Activated CD4-positive, alpha-beta memory T cell treated with anti-CD3 and anti-CD28 coated beads, Interleukin-2, amount 10 ng/mL, durations not matched to agents 7 days and 5 days (primary cell): ENCODE data around the gene WDR83. TPM values are rescaled to one million over a fixed set of nuclear protein-coding genes. Genes with fewer than 3 reads are reported as not detected.
"Not testable (repeated sequence)": the region's sequence is repeated elsewhere in the genome, so short reads cannot be mapped to it uniquely, and the experiment has no call there.

ENCODE experiments used
- CTCF ChIA-PET: fragments of 350-600 bp; sonication (Branson Sonifier 250); formaldehyde crosslinking; loops from one replicate; lab custom pipeline; 2021; ENCODE audit warnings: antibody characterized with exemption, inconsistent platforms; lab: Charles Lee
- POLR2A ChIA-PET: fragments of 350-600 bp; sonication (Branson Sonifier 250); formaldehyde crosslinking; loops from one replicate; lab custom pipeline; 2021; ENCODE audit warnings: antibody characterized with exemption; lab: Charles Lee
- DNase-seq: peaks from one replicate; pipeline ENCODE4 v3.0.0-alpha.2; 2020
- H3K27ac Mint-ChIP-seq: one replicate; pipeline ENCODE4 v1.8.0; 2021; ENCODE audit warnings: mild to moderate bottlenecking, mixed read lengths
- H3K27me3 Mint-ChIP-seq: one replicate; pipeline ENCODE4 v1.8.0; 2021; ENCODE audit warnings: mixed read lengths
- H3K36me3 Mint-ChIP-seq: one replicate; pipeline ENCODE4 v1.8.0; 2021; ENCODE audit warnings: low read depth, mixed read lengths
- H3K4me1 Mint-ChIP-seq: one replicate; pipeline ENCODE4 v1.8.0; 2021; ENCODE audit warnings: mixed read lengths
- H3K4me3 Mint-ChIP-seq: one replicate; pipeline ENCODE4 v1.8.0; 2021; ENCODE audit warnings: mild to moderate bottlenecking, mixed read lengths
- H3K9me3 Mint-ChIP-seq: one replicate; pipeline ENCODE4 v1.8.0; 2021; ENCODE audit warnings: mixed read lengths
- total RNA-seq, 2 experiments: library from RNA; stranded (reverse); gene quantifications; one replicate each; pipeline ENCODE4 v1.2.3, GENCODE V29; 2021

Gene WDR83
- total RNA-seq, 2 experiments from 2014 or later = 16.9 to 21.3 TPM

- H3K4me1 Mint-ChIP-seq = peaks cover 13% of the 10 kb centered on the region
- H3K36me3 Mint-ChIP-seq = peaks cover 32% of the 10 kb centered on the region
- DNase-seq = no peak
- no peaks in the 10 kb centered on the region for H3K27me3 Mint-ChIP-seq
- POLR2A ChIA-PET = interaction anchor here (1.2 kb wide), 1 partner anchor 40 kb away, joined by 3 read pairs; the partner anchor contains the start of gene DHPS
- H3K27ac Mint-ChIP-seq = no peak overlapping the region
- H3K4me3 Mint-ChIP-seq = no peak overlapping the region
- CTCF ChIA-PET = interaction anchor here (0.6 kb wide), 1 partner anchor 1094 kb away, joined by 4 read pairs; no protein-coding TSS in a partner anchor
- peaks cover 3% of the 10 kb centered on the region for H3K9me3 Mint-ChIP-seq
These were observed 25.2 kb upstream of the WDR83 start for GRCh38 chr19:12641456-12641855.

- H3K9me3 Mint-ChIP-seq = no peaks in the 10 kb centered on the region
- DNase-seq = no peak
- H3K4me3 Mint-ChIP-seq = no peak overlapping the region
- CTCF ChIA-PET = no interaction called here
- H3K27ac Mint-ChIP-seq = no peak overlapping the region
- POLR2A ChIA-PET = interaction anchor here (1.2 kb wide), 1 partner anchor 39 kb away, joined by 3 read pairs; the partner anchor contains the start of gene DHPS
- peaks cover 20% of the 10 kb centered on the region for H3K4me1 Mint-ChIP-seq
- peaks cover 32% of the 10 kb centered on the region for H3K36me3 Mint-ChIP-seq
- no peaks in the 10 kb centered on the region for H3K27me3 Mint-ChIP-seq
These were observed 24.1 kb upstream of the WDR83 start for GRCh38 chr19:12642506-12642905.

- POLR2A ChIA-PET, DNase-seq, H3K4me3 Mint-ChIP-seq, H3K27ac Mint-ChIP-seq, H3K9me3 Mint-ChIP-seq, H3K27me3 Mint-ChIP-seq, CTCF ChIA-PET: not testable (repeated sequence)
- H3K36me3 Mint-ChIP-seq = peaks cover 38% of the 10 kb centered on the region
- H3K4me1 Mint-ChIP-seq = peaks cover 21% of the 10 kb centered on the region
These were observed 22.9 kb upstream of the WDR83 start for GRCh38 chr19:12643716-12644115.

GRCh38 chr19:12646551-12646950 is 20.1 kb upstream of the WDR83 start:
- Mint-ChIP-seq H3K4me3 (no peak overlapping the region), H3K27me3 (no peaks in the 10 kb centered on the region), H3K36me3 (peaks cover 51% of the 10 kb centered on the region), H3K4me1 (peaks cover 9% of the 10 kb centered on the region), H3K27ac (no peak overlapping the region), H3K9me3 (no peaks in the 10 kb centered on the region)
- DNase-seq = no peak
- POLR2A ChIA-PET = interaction anchor here (1.3 to 1.5 kb wide), 2 partner anchors 19 to 42 kb away, joined by 3 to 4 read pairs; no protein-coding TSS in a partner anchor
- CTCF ChIA-PET = interaction anchor here (1.1 kb wide), 1 partner anchor 36 kb away, joined by 3 read pairs; the partner anchor contains the start of genes ZNF490 and ZNF791

- no peak overlapping the region for H3K4me3 Mint-ChIP-seq
- POLR2A ChIA-PET = interaction anchor here (1.3 to 1.5 kb wide), 2 partner anchors 19 to 43 kb away, joined by 3 to 4 read pairs; no protein-coding TSS in a partner anchor
These were observed 19.6 kb upstream of the WDR83 start for GRCh38 chr19:12647047-12647446.

GRCh38 chr19:12647490-12648071 is 19.0 kb upstream of the WDR83 start:
- H3K9me3 Mint-ChIP-seq = no peaks in the 10 kb centered on the region
- CTCF ChIA-PET = no interaction called here
- no peaks in the 10 kb centered on the region for H3K27me3 Mint-ChIP-seq
- no peak overlapping the region for H3K4me3 Mint-ChIP-seq
- H3K36me3 Mint-ChIP-seq = peaks cover 53% of the 10 kb centered on the region
- DNase-seq = no peak
- H3K4me1 Mint-ChIP-seq = peaks cover 9% of the 10 kb centered on the region
- H3K27ac Mint-ChIP-seq = no peak overlapping the region
- POLR2A ChIA-PET = interaction anchor here (1.3 to 1.5 kb wide), 2 partner anchors 18 to 44 kb away, joined by 3 to 4 read pairs; no protein-coding TSS in a partner anchor

More at GRCh38 chr19:12647047-12647446, 19.6 kb upstream of the WDR83 start:
- no peak overlapping the region for H3K27ac Mint-ChIP-seq
- no peak for DNase-seq
- CTCF ChIA-PET = interaction anchor here (1.1 kb wide), 1 partner anchor 37 kb away, joined by 3 read pairs; the partner anchor contains the start of genes ZNF490 and ZNF791
- no peaks in the 10 kb centered on the region for H3K9me3 Mint-ChIP-seq
- peaks cover 55% of the 10 kb centered on the region for H3K36me3 Mint-ChIP-seq
- H3K27me3 Mint-ChIP-seq = no peaks in the 10 kb centered on the region
- peaks cover 9% of the 10 kb centered on the region for H3K4me1 Mint-ChIP-seq

DNA sequence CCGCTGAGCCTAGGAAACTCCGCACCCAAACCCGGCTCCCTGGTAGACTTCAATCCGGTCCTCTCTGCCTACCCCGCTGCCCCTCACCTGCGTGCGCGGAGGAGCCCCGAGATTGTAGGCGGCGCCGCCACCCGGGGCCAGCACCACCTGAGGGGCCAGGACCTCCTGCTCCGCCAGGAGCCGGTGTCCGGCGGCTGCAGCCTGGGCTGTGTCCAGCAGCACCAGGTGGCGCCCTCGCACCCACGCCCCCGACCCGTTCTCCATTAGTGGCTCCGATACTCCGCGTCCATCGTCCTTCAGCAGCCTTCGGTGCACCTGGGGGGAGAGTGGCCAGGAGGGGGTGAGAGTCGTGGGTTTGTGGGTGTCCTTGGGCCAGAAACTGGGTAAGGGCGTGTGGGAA is 18.5 kb upstream of the WDR83 start:
- POLR2A ChIA-PET = interaction anchor here (1.5 kb wide), 1 partner anchor 18 kb away, joined by 4 read pairs; no protein-coding TSS in a partner anchor
- Mint-ChIP-seq H3K4me3 (no peak overlapping the region), H3K4me1 (peaks cover 9% of the 10 kb centered on the region), H3K36me3 (peaks cover 48% of the 10 kb centered on the region), H3K27me3 (no peaks in the 10 kb centered on the region), H3K9me3 (no peaks in the 10 kb centered on the region), H3K27ac (no peak overlapping the region)
- no peak for DNase-seq
- CTCF ChIA-PET = no interaction called here

DNA sequence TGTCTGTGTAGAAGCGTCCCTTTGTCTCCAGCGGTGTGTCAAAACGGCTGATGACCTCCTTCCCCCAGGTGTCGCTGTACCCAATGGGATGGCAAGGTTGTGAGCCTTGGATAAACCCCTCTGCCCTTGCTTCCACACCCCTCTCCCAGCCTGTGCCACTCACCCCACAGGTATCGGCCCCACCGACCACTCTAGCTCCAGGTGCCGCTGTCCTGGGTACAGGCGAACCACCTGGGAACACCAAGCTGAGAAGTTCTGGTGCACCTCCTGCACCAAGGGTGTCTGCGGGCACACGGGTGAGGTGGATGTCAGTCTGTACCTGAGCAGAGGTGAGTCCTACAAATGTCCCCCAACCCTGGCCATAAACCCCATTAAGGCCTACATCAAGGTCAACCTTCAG is 16.7 kb upstream of the WDR83 start:
- ChIA-PET CTCF (interaction anchor here (1.1 kb wide), 1 partner anchor 10 kb away, joined by 3 read pairs; no protein-coding TSS in a partner anchor), POLR2A (no interaction called here)
- no peaks in the 10 kb centered on the region for H3K9me3 Mint-ChIP-seq
- H3K27me3 Mint-ChIP-seq = no peaks in the 10 kb centered on the region
- peaks cover 43% of the 10 kb centered on the region for H3K36me3 Mint-ChIP-seq
- H3K4me1 Mint-ChIP-seq = peaks cover 9% of the 10 kb centered on the region
- H3K27ac Mint-ChIP-seq = no peak overlapping the region
- H3K4me3 Mint-ChIP-seq = no peak overlapping the region
- no peak for DNase-seq

- peaks cover 57% of the 10 kb centered on the region for H3K36me3 Mint-ChIP-seq
- no peaks in the 10 kb centered on the region for H3K9me3 Mint-ChIP-seq
- H3K27me3 Mint-ChIP-seq = no peaks in the 10 kb centered on the region
- peaks cover 5% of the 10 kb centered on the region for H3K4me1 Mint-ChIP-seq
- no peak overlapping the region for H3K27ac Mint-ChIP-seq
- CTCF ChIA-PET = interaction anchor here (0.5 to 1.6 kb wide), 2 partner anchors 12 to 841 kb away, joined by 4 to 7 read pairs; no protein-coding TSS in a partner anchor
- POLR2A ChIA-PET = interaction anchor here (1.1 kb wide), 1 partner anchor 13 kb away, joined by 3 read pairs; no protein-coding TSS in a partner anchor
- no peak overlapping the region for H3K4me3 Mint-ChIP-seq
- DNase-seq = no peak
These were observed 14.4 kb upstream of the WDR83 start for GRCh38 chr19:12652219-12652618.

DNA sequence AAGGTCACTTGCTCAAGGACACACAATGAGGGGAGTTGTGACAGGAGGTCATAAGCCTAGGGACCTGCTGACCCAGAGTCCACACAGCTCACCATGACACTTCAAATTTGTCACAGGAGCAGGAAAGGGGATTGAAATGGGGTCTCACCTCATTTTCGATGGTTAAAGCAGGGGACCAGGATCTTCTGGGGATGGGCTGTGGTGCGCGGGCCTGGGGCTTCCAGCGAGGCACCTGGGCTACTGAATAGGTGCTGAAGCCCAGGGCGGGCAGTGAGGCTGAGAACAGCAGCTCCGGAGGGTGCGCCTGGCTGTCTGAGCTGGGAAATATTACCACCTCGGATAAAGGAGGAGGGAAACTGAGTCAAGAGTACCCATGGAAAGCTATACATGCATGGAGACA is 11.1 kb upstream of the WDR83 start:
- Mint-ChIP-seq H3K27me3 (no peaks in the 10 kb centered on the region), H3K36me3 (peaks cover 58% of the 10 kb centered on the region), H3K4me3 (no peak overlapping the region), H3K27ac (no peak overlapping the region), H3K9me3 (no peaks in the 10 kb centered on the region), H3K4me1 (peaks cover 2% of the 10 kb centered on the region)
- POLR2A ChIA-PET = no interaction called here
- no peak for DNase-seq
- CTCF ChIA-PET = interaction anchor here (0.5 kb wide), 1 partner anchor 15 kb away, joined by 3 read pairs; no protein-coding TSS in a partner anchor

- Mint-ChIP-seq H3K27ac (no peak overlapping the region), H3K9me3 (no peaks in the 10 kb centered on the region), H3K36me3 (peaks cover 54% of the 10 kb centered on the region), H3K27me3 (no peaks in the 10 kb centered on the region), H3K4me3 (no peak overlapping the region), H3K4me1 (peaks cover 2% of the 10 kb centered on the region)
- no peak for DNase-seq
- POLR2A ChIA-PET = no interaction called here
- CTCF ChIA-PET = interaction anchor here (0.6 to 0.9 kb wide), 2 partner anchors 17 to 89 kb away, joined by 3 read pairs; no protein-coding TSS in a partner anchor
These were observed 9.6 kb upstream of the WDR83 start for GRCh38 chr19:12656899-12657571.

DNA sequence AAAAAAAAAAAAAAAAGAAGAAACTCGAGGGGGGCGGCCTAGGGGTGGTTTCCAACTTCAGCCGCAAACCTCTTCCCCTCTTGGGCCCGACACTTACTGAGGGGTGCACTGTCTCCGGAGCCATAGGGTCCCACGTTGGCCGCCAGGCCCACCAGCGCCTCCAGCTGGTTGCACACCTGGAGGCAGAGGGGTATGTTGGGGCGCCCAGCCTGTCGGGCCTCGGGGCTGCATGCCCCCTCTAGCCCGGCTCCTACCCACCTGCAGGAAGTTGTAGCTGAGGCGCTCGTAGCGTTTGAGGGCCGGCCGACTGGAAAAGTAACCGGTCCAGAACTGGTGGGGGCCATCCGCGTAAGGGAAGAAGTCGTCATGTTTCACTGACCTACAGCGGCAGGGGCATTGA is 8.6 kb upstream of the WDR83 start:
- Mint-ChIP-seq H3K27me3 (no peaks in the 10 kb centered on the region), H3K27ac (no peak overlapping the region), H3K4me3 (no peak overlapping the region), H3K4me1 (peaks cover 2% of the 10 kb centered on the region), H3K9me3 (no peaks in the 10 kb centered on the region), H3K36me3 (peaks cover 55% of the 10 kb centered on the region)
- no peak for DNase-seq
- ChIA-PET CTCF (interaction anchor here (0.6 to 1.4 kb wide), 4 partner anchors 18 to 90 kb away, joined by 3 read pairs; no protein-coding TSS in a partner anchor), POLR2A (interaction anchor here (1.0 kb wide), 1 partner anchor 11 kb away, joined by 4 read pairs; a partner anchor contains a TSS)
